NT2/D1 (cell line): ENCODE results near the gene C9orf152.
"Not testable (repeated sequence)": the region's sequence is repeated elsewhere in the genome, so short reads cannot be mapped to it uniquely, and the experiment has no call there.

ENCODE experiments used
- DNase-seq: peaks from one replicate; pipeline ENCODE4 v3.0.0-alpha.2; 2011; ENCODE audit warnings: low read depth, low spot score
- H3K27me3 ChIP-seq: 2 replicates; pipeline ENCODE4 v1.6.0; 2011; ENCODE audit warnings: mild to moderate bottlenecking; ENCODE audit not compliant: insufficient read length, insufficient read depth
- H3K36me3 ChIP-seq: 2 replicates; pipeline ENCODE4 v1.6.1; 2011; ENCODE audit warnings: mild to moderate bottlenecking, low read length, mixed read lengths; ENCODE audit not compliant: insufficient read depth, insufficient read length
- H3K4me1 ChIP-seq: 2 replicates; pipeline ENCODE4 v1.5.1; 2011; ENCODE audit not compliant: insufficient read depth, insufficient read length
- H3K4me3 ChIP-seq: 2 replicates; pipeline ENCODE4 v1.5.1; 2011; ENCODE audit warnings: low read depth; ENCODE audit not compliant: insufficient read length
- H3K9ac ChIP-seq: 2 replicates; pipeline ENCODE4 v1.6.0; 2011; ENCODE audit warnings: low read depth; ENCODE audit not compliant: insufficient read length
- H3K9me3 ChIP-seq: 2 replicates; pipeline ENCODE4 v1.5.1; 2011; ENCODE audit warnings: mild to moderate bottlenecking, low read length; ENCODE audit not compliant: insufficient read depth
- SUZ12 ChIP-seq: IDR thresholded peaks from 2 replicates; pipeline ENCODE4 v1.6.1; 2011; ENCODE audit not compliant: insufficient read length, insufficient read depth; ENCODE audit errors: extremely low read depth
- YY1 ChIP-seq: IDR thresholded peaks from 2 replicates; pipeline ENCODE4 v1.6.1; 2011; ENCODE audit not compliant: insufficient read length, insufficient read depth
- ZNF274 ChIP-seq: IDR thresholded peaks from 2 replicates; pipeline ENCODE4 v1.6.1; 2011; ENCODE audit warnings: mild to moderate bottlenecking, low read depth, low read length

C9orf152 gene

DNA sequence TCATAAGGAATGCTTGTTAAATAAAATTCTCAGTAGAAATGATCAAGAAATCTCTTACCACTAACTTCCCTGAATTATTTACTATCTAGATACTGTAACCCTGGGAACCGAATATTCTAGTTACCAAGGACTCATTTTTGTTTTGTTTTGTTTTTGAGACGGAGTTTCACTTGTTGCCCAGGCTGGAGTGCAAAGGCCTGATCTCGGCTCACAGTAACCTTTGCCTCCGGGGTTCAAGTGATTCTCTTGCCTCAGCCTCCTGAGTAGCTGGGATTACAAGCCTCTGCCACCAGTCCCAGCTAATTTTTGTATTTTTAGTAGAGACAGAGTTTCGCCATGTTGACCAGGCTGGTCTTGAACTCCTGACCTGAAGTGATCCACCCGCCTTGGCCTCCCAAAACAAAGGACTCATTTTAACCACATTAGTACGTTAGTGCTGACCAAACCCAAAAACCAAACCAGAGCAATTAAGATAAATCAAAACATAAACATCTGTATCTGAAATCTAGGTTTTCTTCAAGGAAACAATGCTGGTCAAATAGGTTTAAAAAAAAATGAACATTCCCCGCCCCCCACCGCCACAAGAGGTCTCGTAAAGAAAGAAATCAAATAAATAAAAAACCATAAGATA lies 44.7 kb upstream of the C9orf152 start:
- DNase-seq, result no peak
- TF ChIP-seq YY1, result no peak
- TF ChIP-seq ZNF274, result no peak
- TF ChIP-seq SUZ12, result no peak
- no peaks in the 10 kb centered on the region for H3K27me3 ChIP-seq
- no peak overlapping the region for H3K4me3 ChIP-seq
- no peaks in the 10 kb centered on the region for H3K4me1 ChIP-seq
- H3K36me3 ChIP-seq, result peaks cover 46% of the 10 kb centered on the region
- no peak overlapping the region for H3K9ac ChIP-seq
- no peaks in the 10 kb centered on the region for H3K9me3 ChIP-seq

DNA sequence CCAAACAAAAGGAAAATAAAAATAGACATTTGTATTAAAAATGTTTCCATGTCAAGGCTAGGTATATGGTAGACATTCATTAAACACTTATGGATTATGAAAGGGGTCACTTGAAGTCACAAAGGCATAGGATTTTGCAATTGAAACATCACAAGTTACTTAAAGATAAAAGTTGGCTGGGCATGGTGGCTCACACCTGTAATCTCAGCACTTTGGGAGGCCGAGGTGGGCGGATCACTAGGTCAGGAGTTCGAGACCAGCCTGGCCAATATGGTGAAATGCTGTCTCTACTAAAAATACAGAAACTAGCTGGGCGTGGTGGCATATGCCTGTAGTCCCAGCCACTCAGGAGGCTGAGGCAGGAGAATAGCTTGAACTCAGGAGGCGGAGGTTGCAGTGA lies 43.8 kb upstream of the C9orf152 start:
- H3K36me3 ChIP-seq, result peaks cover 54% of the 10 kb centered on the region

GRCh38 chr9:110251212-110251611 lies 43.3 kb upstream of the C9orf152 start:
- Histone ChIP-seq H3K9me3 (no peaks in the 10 kb centered on the region), H3K9ac (no peak overlapping the region), H3K4me3 (no peak overlapping the region), H3K4me1 (no peaks in the 10 kb centered on the region), H3K36me3 (peaks cover 60% of the 10 kb centered on the region), H3K27me3 (no peaks in the 10 kb centered on the region)
- no peak for DNase-seq
- TF ChIP-seq YY1 (no peak), ZNF274 (no peak), SUZ12 (no peak)

More for the DNA sequence above, 43.8 kb upstream of the C9orf152 start:
- not testable (repeated sequence) for DNase-seq, H3K27me3 ChIP-seq, H3K9me3 ChIP-seq, H3K4me3 ChIP-seq, H3K4me1 ChIP-seq, H3K9ac ChIP-seq

- no peaks in the 10 kb centered on the region for H3K4me1 ChIP-seq
- TF ChIP-seq SUZ12 (no peak), YY1 (no peak), ZNF274 (no peak)
- no peak overlapping the region for H3K9ac ChIP-seq
- no peaks in the 10 kb centered on the region for H3K27me3 ChIP-seq
- H3K9me3 ChIP-seq, result no peaks in the 10 kb centered on the region
- peaks cover 69% of the 10 kb centered on the region for H3K36me3 ChIP-seq
- no peak overlapping the region for H3K4me3 ChIP-seq
- DNase-seq, result no peak
These were observed 41.6 kb upstream of the C9orf152 start for GRCh38 chr9:110249603-110250002.

- peaks cover 74% of the 10 kb centered on the region for H3K36me3 ChIP-seq
- no peak for TF ChIP-seq YY1
- TF ChIP-seq SUZ12, result no peak
- no peak for TF ChIP-seq ZNF274
These were observed 40.4 kb upstream of the C9orf152 start for GRCh38 chr9:110248361-110248760.

DNA sequence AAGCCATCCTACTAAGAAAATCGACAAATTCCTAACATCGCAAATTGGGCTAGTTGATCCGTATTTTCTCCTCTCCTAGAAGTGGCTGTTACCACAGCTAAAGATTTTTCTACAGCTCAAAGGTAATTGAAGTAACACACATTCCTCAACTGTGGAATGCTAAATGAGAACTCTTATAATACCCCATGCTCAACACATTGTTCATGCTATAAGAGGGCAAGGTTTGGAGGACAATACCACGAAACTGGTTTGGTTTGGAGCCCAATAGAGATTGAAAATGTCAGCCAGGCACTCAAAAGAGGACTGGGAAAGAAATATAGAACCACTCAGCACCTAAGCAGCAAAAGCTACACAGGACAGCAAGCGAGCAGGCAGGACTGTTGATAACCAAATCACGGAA lies 38.3 kb upstream of the C9orf152 start:
- no peaks in the 10 kb centered on the region for H3K27me3 ChIP-seq
- peaks cover 78% of the 10 kb centered on the region for H3K36me3 ChIP-seq
- H3K4me3 ChIP-seq, result no peak overlapping the region
- no peak for DNase-seq
- H3K9me3 ChIP-seq, result no peaks in the 10 kb centered on the region
- TF ChIP-seq YY1 (no peak), ZNF274 (no peak), SUZ12 (no peak)
- H3K4me1 ChIP-seq, result no peaks in the 10 kb centered on the region
- no peak overlapping the region for H3K9ac ChIP-seq

More at GRCh38 chr9:110248361-110248760, 40.4 kb upstream of the C9orf152 start:
- no peak for DNase-seq
- H3K4me3 ChIP-seq, result no peak overlapping the region
- H3K9me3 ChIP-seq, result no peaks in the 10 kb centered on the region
- H3K27me3 ChIP-seq, result no peaks in the 10 kb centered on the region
- no peak overlapping the region for H3K9ac ChIP-seq
- no peaks in the 10 kb centered on the region for H3K4me1 ChIP-seq

GRCh38 chr9:110244616-110245015 lies 36.7 kb upstream of the C9orf152 start:
- Histone ChIP-seq H3K27me3 (no peaks in the 10 kb centered on the region), H3K4me1 (no peaks in the 10 kb centered on the region), H3K36me3 (peaks cover 62% of the 10 kb centered on the region), H3K4me3 (no peak overlapping the region), H3K9ac (no peak overlapping the region), H3K9me3 (no peaks in the 10 kb centered on the region)
- TF ChIP-seq YY1 (no peak), ZNF274 (no peak)
- no peak for DNase-seq

GRCh38 chr9:110241858-110242321 lies 33.9 kb upstream of the C9orf152 start:
- TF ChIP-seq SUZ12 (no peak), YY1 (no peak), ZNF274 (no peak)
- H3K9ac ChIP-seq, result no peak overlapping the region
- peak; percentile 11 for DNase-seq
- H3K36me3 ChIP-seq, result peaks cover 38% of the 10 kb centered on the region
- H3K4me3 ChIP-seq, result no peak overlapping the region
- H3K4me1 ChIP-seq, result no peaks in the 10 kb centered on the region
- H3K9me3 ChIP-seq, result no peaks in the 10 kb centered on the region
- no peaks in the 10 kb centered on the region for H3K27me3 ChIP-seq
